Duodenal mucosa (tissue), 2 donors: ENCODE results near the gene CASP8.
A peak's percentile ranks its signal among the peaks of the same experiment; 100 is the strongest.
"Not testable (repeated sequence)": the region's sequence is repeated elsewhere in the genome, so short reads cannot be mapped to it uniquely, and the experiment has no call there.

Experiments
- H3K27ac ChIP-seq: one replicate; pipeline ENCODE4 v1.7.0; 2013; ENCODE audit warnings: low read depth, low read length
- H3K27me3 ChIP-seq, 2 donors: one replicate each; pipeline ENCODE4 v1.7.0; 2013; ENCODE audit warnings: low read length in 2 of 2, control low read depth in 1 of 2; ENCODE audit not compliant: insufficient read depth in 2 of 2, control insufficient read depth in 1 of 2
- H3K36me3 ChIP-seq, 2 donors: one replicate each; pipeline ENCODE4 v1.7.0; 2013; ENCODE audit warnings: low read length in 2 of 2, control low read depth in 1 of 2; ENCODE audit not compliant: insufficient read depth in 2 of 2, control insufficient read depth in 1 of 2
- H3K4me1 ChIP-seq, 2 donors: one replicate each; pipeline ENCODE4 v1.7.0; 2013; ENCODE audit warnings: low read length in 2 of 2, control low read depth in 1 of 2; ENCODE audit not compliant: insufficient read depth in 2 of 2, control insufficient read depth in 1 of 2
- H3K4me3 ChIP-seq, 2 donors: one replicate each; pipeline ENCODE4 v1.7.0; 2013; ENCODE audit warnings: low read length in 2 of 2, low read depth in 1 of 2
- H3K9ac ChIP-seq, 2 donors: one replicate each; pipeline ENCODE4 v1.7.0; 2013; ENCODE audit warnings: low read length in 2 of 2, low read depth in 1 of 2
- H3K9me3 ChIP-seq, 2 donors: one replicate each; pipeline ENCODE4 v1.7.0; 2013; ENCODE audit warnings: low read length in 2 of 2, control low read depth in 1 of 2; ENCODE audit not compliant: control insufficient read depth in 1 of 2

The CASP8 gene

DNA sequence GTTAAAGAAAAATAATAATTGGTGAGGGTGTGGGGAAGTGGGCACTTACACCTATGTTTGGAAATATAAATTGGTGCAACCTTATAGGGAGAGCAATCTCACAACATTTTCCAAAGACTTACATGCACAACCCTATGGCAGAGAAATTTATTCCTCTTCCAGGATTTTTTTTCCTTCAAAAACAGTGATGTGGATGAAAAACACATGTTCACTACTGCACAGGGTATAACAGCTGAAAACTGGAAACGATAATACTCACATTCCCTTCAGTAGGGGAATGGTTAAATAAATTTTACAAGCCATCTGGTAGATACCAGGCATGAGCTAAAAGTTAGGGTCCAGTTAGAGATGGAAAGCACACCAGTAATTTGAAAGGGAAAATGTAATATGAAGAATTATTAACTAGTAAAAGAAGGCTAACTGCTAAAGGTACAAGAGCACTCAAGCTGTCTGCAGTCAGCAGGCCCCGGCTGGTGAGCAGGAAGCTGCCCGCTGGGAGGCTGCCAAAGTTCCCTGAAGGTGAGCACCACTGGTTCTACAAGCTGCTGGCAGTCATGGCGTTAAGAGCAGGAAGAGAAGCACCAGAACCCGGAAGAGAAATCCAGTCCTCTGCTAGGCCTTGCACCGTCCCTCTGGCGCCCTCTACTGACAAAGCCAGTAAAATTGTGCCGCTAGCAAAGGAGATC lies 28.4 kb upstream of the CASP8 start:
- Histone ChIP-seq H3K27ac (peak overlapping the region; percentile 44), H3K4me3 (peak overlapping the region in 1 of 2 donors; percentile 42), H3K4me1 (peaks cover 36 to 37% of the 10 kb centered on the region in 2 donors), H3K9ac (no peak overlapping the region), H3K27me3 (no peaks in the 10 kb centered on the region), H3K36me3 (no peaks in the 10 kb centered on the region), H3K9me3 (no peaks in the 10 kb centered on the region)

- Histone ChIP-seq H3K9ac (peak overlapping the region in 1 of 2 donors; percentile 96), H3K4me1 (peaks cover 34 to 36% of the 10 kb centered on the region in 2 donors), H3K27ac (no peak overlapping the region), H3K9me3 (no peaks in the 10 kb centered on the region), H3K36me3 (no peaks in the 10 kb centered on the region), H3K27me3 (no peaks in the 10 kb centered on the region), H3K4me3 (peak overlapping the region in 1 of 2 donors; percentile 97)
Measured at GRCh38 chr2:201232467-201232815, 27.9 kb upstream of the CASP8 start.

- Histone ChIP-seq H3K36me3 (no peaks in the 10 kb centered on the region), H3K4me1 (peaks cover 29 to 39% of the 10 kb centered on the region in 2 donors), H3K4me3 (peak overlapping the region; percentile 77 to 97), H3K27ac (peak overlapping the region; percentile 85), H3K27me3 (no peaks in the 10 kb centered on the region), H3K9ac (peak overlapping the region; percentile 67 to 96), H3K9me3 (no peaks in the 10 kb centered on the region)
Measured at GRCh38 chr2:201233192-201233811, 27.0 kb upstream of the CASP8 start.

GRCh38 chr2:201233812-201234662 lies 26.3 kb upstream of the CASP8 start:
- peak overlapping the region; percentile 77 to 97 for H3K4me3 ChIP-seq
- peaks cover 25 to 32% of the 10 kb centered on the region in 2 donors for H3K4me1 ChIP-seq
- H3K9me3 ChIP-seq = no peaks in the 10 kb centered on the region
- H3K9ac ChIP-seq = peak overlapping the region; percentile 67 to 96
- H3K27me3 ChIP-seq = no peaks in the 10 kb centered on the region
- peak overlapping the region; percentile 85 for H3K27ac ChIP-seq
- no peaks in the 10 kb centered on the region for H3K36me3 ChIP-seq

GRCh38 chr2:201234663-201235135 lies 25.6 kb upstream of the CASP8 start:
- H3K9me3 ChIP-seq = no peaks in the 10 kb centered on the region
- H3K27ac ChIP-seq = no peak overlapping the region
- peaks cover 24 to 30% of the 10 kb centered on the region in 2 donors for H3K4me1 ChIP-seq
- peak overlapping the region; percentile 49 to 96 for H3K9ac ChIP-seq
- peaks cover 0 to 1% of the 10 kb centered on the region in 2 donors for H3K36me3 ChIP-seq
- peak overlapping the region; percentile 75 to 77 for H3K4me3 ChIP-seq
- no peaks in the 10 kb centered on the region for H3K27me3 ChIP-seq

GRCh38 chr2:201235860-201236811 lies 24.2 kb upstream of the CASP8 start:
- Histone ChIP-seq H3K4me3 (peak overlapping the region; percentile 75 to 77), H3K9ac (no peak overlapping the region)

DNA sequence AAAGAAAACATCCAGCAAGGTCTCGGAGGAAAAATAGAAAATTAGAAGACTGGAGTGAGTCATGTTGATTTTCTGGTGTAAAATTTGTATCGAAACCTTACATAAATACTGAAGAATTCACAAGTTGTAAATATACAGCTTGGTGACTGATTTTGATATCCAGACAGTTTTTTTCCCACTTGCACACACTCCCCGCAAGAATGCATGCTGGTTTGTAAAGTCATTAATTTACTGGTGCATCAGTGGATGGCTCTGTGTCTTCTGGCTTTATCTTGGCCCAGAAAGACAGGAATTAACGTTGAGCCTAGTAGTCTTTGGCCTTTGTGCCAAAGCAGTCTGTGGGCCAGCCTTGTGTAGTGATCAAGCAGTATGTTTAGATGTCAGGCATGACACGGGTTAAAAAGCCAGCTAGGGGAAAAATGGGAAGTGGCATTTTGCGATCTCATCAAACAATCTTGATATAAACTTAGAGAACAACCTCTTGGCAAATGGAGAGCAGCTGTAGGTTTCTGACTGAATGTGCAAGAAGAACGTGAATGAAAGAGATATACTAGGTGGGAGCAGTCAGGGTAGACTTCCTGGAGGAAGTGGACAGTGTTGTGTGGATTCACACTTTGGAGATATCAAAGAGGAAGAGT lies 22.7 kb upstream of the CASP8 start:
- H3K27ac ChIP-seq = no peak overlapping the region
- H3K4me1 ChIP-seq = peaks cover 18 to 26% of the 10 kb centered on the region in 2 donors
- H3K9ac ChIP-seq = no peak overlapping the region

More at GRCh38 chr2:201235860-201236811, 24.2 kb upstream of the CASP8 start:
- Histone ChIP-seq H3K9me3 (no peaks in the 10 kb centered on the region), H3K27ac (no peak overlapping the region), H3K4me1 (peaks cover 24 to 33% of the 10 kb centered on the region in 2 donors), H3K27me3 (no peaks in the 10 kb centered on the region), H3K36me3 (peaks cover 5 to 10% of the 10 kb centered on the region in 2 donors)

DNA sequence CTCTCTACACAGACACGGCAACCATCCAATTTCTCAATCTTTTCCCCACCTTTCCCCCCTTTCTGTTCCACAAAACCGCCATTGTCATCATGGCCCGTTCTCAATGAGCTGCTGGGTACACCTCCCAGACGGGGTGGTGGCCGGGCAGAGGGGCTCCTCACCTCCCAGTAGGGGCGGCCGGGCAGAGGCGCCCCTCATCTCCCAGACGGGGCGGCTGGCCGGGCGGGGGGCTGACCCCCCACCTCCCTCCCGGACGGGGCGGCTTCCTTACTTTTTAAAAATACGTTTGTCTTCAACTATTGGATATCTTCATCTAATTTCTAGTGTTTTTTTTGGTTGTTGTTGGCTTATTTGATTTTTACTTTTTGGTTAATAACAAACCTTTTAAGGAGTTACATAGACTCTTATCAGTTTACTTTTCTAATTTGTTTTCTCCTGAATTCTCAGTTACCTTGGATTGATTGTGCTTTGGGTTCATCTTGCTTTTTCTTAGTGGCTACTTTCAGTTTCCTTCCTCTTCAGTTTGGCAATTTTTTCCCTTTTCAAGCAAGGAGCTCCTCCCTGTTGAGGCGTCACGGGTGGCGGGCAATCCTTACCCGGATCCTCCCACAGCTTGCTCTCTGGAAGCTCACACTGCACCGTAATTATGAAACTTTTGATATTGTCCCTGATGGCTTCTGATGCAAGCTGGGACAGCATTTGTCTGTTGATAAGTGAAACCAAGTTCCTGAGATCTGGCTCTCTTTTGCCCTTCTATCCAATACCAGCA lies 21.0 kb upstream of the CASP8 start:
- H3K4me1 ChIP-seq = peaks cover 12 to 21% of the 10 kb centered on the region in 2 donors
- H3K4me3 ChIP-seq, H3K27me3 ChIP-seq, H3K9ac ChIP-seq, H3K9me3 ChIP-seq: not testable (repeated sequence)
- H3K27ac ChIP-seq = peak overlapping the region; percentile 47
- H3K36me3 ChIP-seq = peaks cover 10% of the 10 kb centered on the region in 2 donors

More for the DNA sequence above, 22.7 kb upstream of the CASP8 start:
- H3K4me3 ChIP-seq = no peak overlapping the region
- H3K9me3 ChIP-seq = no peaks in the 10 kb centered on the region
- H3K27me3 ChIP-seq = no peaks in the 10 kb centered on the region
- H3K36me3 ChIP-seq = peaks cover 10% of the 10 kb centered on the region in 2 donors
